Measurements from ENCODE around the gene NR5A2.

The NR5A2 gene

GRCh38 chr1:200128944-200129879 is 101.7 kb downstream of the NR5A2 start:
- no peak for DNase-seq

GRCh38 chr1:200130552-200130951 is 103.0 kb downstream of the NR5A2 start:
- no peak for DNase-seq

- no peak for DNase-seq
Observed at GRCh38 chr1:200131551-200132125, 104.1 kb downstream of the NR5A2 start.

- DNase-seq: no peak
Observed at GRCh38 chr1:200133123-200133522, 105.6 kb downstream of the NR5A2 start.

GRCh38 chr1:200134116-200134515 is 106.6 kb downstream of the NR5A2 start:
- no peak for DNase-seq

GRCh38 chr1:200136384-200136783 is 108.9 kb downstream of the NR5A2 start:
- no peak for DNase-seq

GRCh38 chr1:200139661-200140250 is 112.2 kb downstream of the NR5A2 start:
- peak; percentile 13 for DNase-seq

GRCh38 chr1:200143347-200143746 is 115.8 kb downstream of the NR5A2 start:
- DNase-seq: no peak

- DNase-seq: no peak
Observed at GRCh38 chr1:200146100-200146499, 118.6 kb downstream of the NR5A2 start.

GRCh38 chr1:200147094-200147493 is 119.6 kb downstream of the NR5A2 start:
- DNase-seq: no peak

- DNase-seq: no peak
Observed at GRCh38 chr1:200147742-200148141, 120.2 kb downstream of the NR5A2 start.

GRCh38 chr1:200150006-200150405 is 122.5 kb downstream of the NR5A2 start:
- no peak for DNase-seq

- peak; percentile 33 for DNase-seq
Observed at GRCh38 chr1:200150721-200151120, 123.2 kb downstream of the NR5A2 start.

- no peak for DNase-seq
Observed at GRCh38 chr1:200152336-200152735, 124.8 kb downstream of the NR5A2 start.

- peak; percentile 52 for DNase-seq
Observed at GRCh38 chr1:200153277-200154055, 126.0 kb downstream of the NR5A2 start.

- DNase-seq: peak; percentile 59
Observed at GRCh38 chr1:200154069-200154767, 126.7 kb downstream of the NR5A2 start.

- no peak for DNase-seq
Observed at GRCh38 chr1:200157715-200158114, 130.2 kb downstream of the NR5A2 start.

- DNase-seq: no peak
Observed at GRCh38 chr1:200161801-200162200, 134.3 kb downstream of the NR5A2 start.

- no peak for DNase-seq
Observed at GRCh38 chr1:200162258-200162657, 134.7 kb downstream of the NR5A2 start.

GRCh38 chr1:200162877-200163276 is 135.4 kb downstream of the NR5A2 start:
- no peak for DNase-seq

- no peak for DNase-seq
Observed at GRCh38 chr1:200163911-200164310, 136.4 kb downstream of the NR5A2 start.

GRCh38 chr1:200165493-200166220 is 138.1 kb downstream of the NR5A2 start:
- no peak for DNase-seq

Data from activated CD4-positive, alpha-beta T cell treated with anti-CD3 and anti-CD28 coated beads for 48 hours (primary cell).